GM12878 (cell line): ENCODE results near the gene ERCC1. TPM values are rescaled to one million over a fixed set of nuclear protein-coding genes. Genes with fewer than 3 reads are reported as not detected.

Experiments
- ATAC-seq: fragments of 200-7000 bp; cut with Tn5 transposase; 3 replicates; pipeline ENCODE4 v1.9.1; 2020; ENCODE audit warnings: mild to moderate bottlenecking, moderate library complexity
- BruUV-seq: library from RNA; stranded (reverse); fragments of 400-500 nt; replicated peaks from 2 replicates; lab custom pipeline; 2021; lab: Mats Ljungman, UMichigan
- CTCF ChIA-PET: fragments of 300-600 bp; sonication (Branson Sonifier 250); formaldehyde crosslinking; extraction: SDS; loops from one replicate; lab custom pipeline; 2021; ENCODE audit warnings: inconsistent platforms; lab: Yijun Ruan, JAX
- POLR2A ChIA-PET: fragments of 350-600 bp; formaldehyde crosslinking; extraction: SDS; loops from one replicate; lab custom pipeline; 2021; ENCODE audit warnings: inconsistent platforms; lab: Charles Lee
- RAD21 ChIA-PET: fragments of 300-600 bp; sonication (Branson Sonifier 250); formaldehyde crosslinking; loops from one replicate; lab custom pipeline; 2023; ENCODE audit warnings: antibody characterized with exemption; ENCODE audit not compliant: unreplicated experiment; lab: Charles Lee
- SMC1A ChIA-PET: fragments of 300-600 bp; sonication (Branson Sonifier 250); formaldehyde crosslinking; loops from one replicate; lab custom pipeline; 2023; ENCODE audit not compliant: unreplicated experiment, uncharacterized antibody; lab: Charles Lee
- DNase-seq: peaks from one replicate; pipeline ENCODE4 v3.0.0-alpha.2; 2011; ENCODE audit warnings: low read depth, low spot score
- FAIRE-seq: peaks from 3 replicates; lab custom pipeline; 2011; peaks lifted over from hg19 to GRCh38; lab: Jason Lieb, UNC
- H2AFZ ChIP-seq: 2 replicates; pipeline ENCODE4 v1.6.0; 2011; ENCODE audit warnings: low read depth, low read length, control low read depth; ENCODE audit not compliant: control insufficient read depth
- H3K27ac ChIP-seq: 2 replicates; pipeline ENCODE4 v1.5.1; 2011; ENCODE audit warnings: control low read depth; ENCODE audit not compliant: control insufficient read depth, insufficient read depth
- H3K27me3 ChIP-seq, 2 experiments: replicated peaks in 1 of 2; 2 replicates each; pipeline versions ENCODE4 v1.6.0 to v1.6.1; 2011; ENCODE audit warnings: low read length in 1 of 2; ENCODE audit not compliant: control insufficient read depth in 2 of 2, insufficient read depth in 2 of 2
- H3K36me3 ChIP-seq, 2 experiments: 2 replicates each; pipeline ENCODE4 v1.5.1; 2011; ENCODE audit warnings: low read length in 1 of 2; ENCODE audit not compliant: control insufficient read depth in 2 of 2, insufficient read depth in 2 of 2
- H3K4me1 ChIP-seq: 2 replicates; pipeline ENCODE4 v1.6.1; 2011; ENCODE audit warnings: mild to moderate bottlenecking, low read length, moderate library complexity, mixed read lengths; ENCODE audit not compliant: control insufficient read depth, insufficient read depth
- H3K4me2 ChIP-seq: 2 replicates; pipeline ENCODE4 v1.6.0; 2011; ENCODE audit warnings: control low read depth; ENCODE audit not compliant: control insufficient read depth, insufficient read depth
- H3K4me3 ChIP-seq: fragments of 200-600 bp; sonication (generic); 2 replicates; pipeline ENCODE4 v1.5.1; 2016
- H3K79me2 ChIP-seq: 2 replicates; pipeline ENCODE4 v1.6.0; 2011; ENCODE audit warnings: low read length; ENCODE audit not compliant: control insufficient read depth, insufficient read depth
- H3K9ac ChIP-seq: 2 replicates; pipeline ENCODE4 v1.8.0; 2011; ENCODE audit warnings: low read length, control low read depth, mixed read lengths; ENCODE audit not compliant: control insufficient read depth, insufficient read depth
- H3K9me3 ChIP-seq: replicated peaks from 3 replicates; pipeline ENCODE4 v1.5.1; 2011; ENCODE audit warnings: mild to moderate bottlenecking, low read length; ENCODE audit not compliant: control insufficient read depth, insufficient read depth
- H4K20me1 ChIP-seq: 2 replicates; pipeline ENCODE4 v1.6.0; 2011; ENCODE audit not compliant: control insufficient read depth, insufficient read depth
- CREM ChIP-seq: IDR thresholded peaks from 2 replicates; pipeline ENCODE4 v1.6.1; 2014; ENCODE audit warnings: antibody characterized with exemption, low read depth
- EED ChIP-seq: sonication (generic); IDR thresholded peaks from 2 replicates; pipeline ENCODE4 v1.6.1; 2016; ENCODE audit warnings: antibody characterized with exemption, low read depth
- HCFC1 ChIP-seq: fragments of 150-350 bp; IDR thresholded peaks from 2 replicates; pipeline ENCODE4 v1.6.1; 2014; ENCODE audit warnings: low read length
- HDGF ChIP-seq: fragments of 450-650 bp; IDR thresholded peaks from 2 replicates; pipeline ENCODE4 v1.6.1; 2016; ENCODE audit warnings: antibody characterized with exemption
- NFIC ChIP-seq: IDR thresholded peaks from 2 replicates; pipeline ENCODE4 v1.6.1; 2012; ENCODE audit warnings: low read depth, mild to moderate bottlenecking, inconsistent platforms, low read length, moderate library complexity
- NR2F1 ChIP-seq: fragments of 450-650 bp; conservative IDR thresholded peaks from 2 replicates; pipeline ENCODE4 v1.6.1; 2017; ENCODE audit warnings: mild to moderate bottlenecking
- SIN3A ChIP-seq: IDR thresholded peaks from 2 replicates; pipeline ENCODE4 v1.6.1; 2012; ENCODE audit warnings: low read depth, low read length, improper control_type of control experiment
- SIX5 ChIP-seq: IDR thresholded peaks from 2 replicates; pipeline ENCODE4 v1.6.1; 2011; ENCODE audit warnings: mild to moderate bottlenecking, low read depth, low read length, moderate library complexity; ENCODE audit not compliant: severe bottlenecking
- SP1 ChIP-seq: IDR thresholded peaks from one replicate; pipeline ENCODE4 v1.6.1; 2011; ENCODE audit warnings: low read depth, low read length
- WRNIP1 ChIP-seq: IDR thresholded peaks from 2 replicates; pipeline ENCODE4 v1.6.1; 2011; ENCODE audit warnings: low read depth, low read length, improper control_type of control experiment, borderline replicate concordance
- ZNF207 ChIP-seq: fragments of 450-650 bp; IDR thresholded peaks from 2 replicates; pipeline ENCODE4 v1.6.1; 2014; ENCODE audit warnings: antibody characterized with exemption, mild to moderate bottlenecking, borderline replicate concordance
- ZSCAN29 ChIP-seq: fragments of 450-650 bp; IDR thresholded peaks from 2 replicates; pipeline ENCODE4 v1.6.1; 2017; ENCODE audit warnings: mild to moderate bottlenecking, moderate library complexity
- WGBS: methylation state at CpG from one replicate; pipeline ENCODE4 v1.1.6; 2016; ENCODE audit warnings: low lambda C conversion rate; ENCODE audit not compliant: insufficient replicate concordance, insufficient coverage; ENCODE audit errors: missing lambda C conversion rate; 5-methylcytosine and 5-hydroxymethylcytosine counted together
- in situ Hi-C: fragments of 300-500 bp; cut with MboI; formaldehyde crosslinking; loops from 9 replicates; pipeline ENCODE4 v1.14.3; 2018; ENCODE audit warnings: mixed read lengths
- intact Hi-C: fragments of 100-400 bp; cut with micrococcal nuclease; formaldehyde crosslinking; loops from one replicate; pipeline ENCODE4 v1.14.2; 2022; ENCODE audit not compliant: unreplicated experiment
- polyA plus RNA-seq, 11 experiments: library from polyadenylated mRNA; depleted of rRNA in 4 of 11; unstranded in 6 of 11; stranded (reverse) in 5 of 11; fragments of >200 nt; fragmentation: Nextera tagmentation in 4 of 11; fragmentation: Illumina TruSeq in 1 of 11; extraction: Ambion mirVana in 4 of 11; extraction: Trizol in 1 of 11; gene quantifications; 1 replicate in 1 of 11; 2 replicates in 10 of 11; pipeline versions ENCODE4 v1.2.1 to v1.2.3, GENCODE V29; 2011 to 2016; ENCODE audit warnings: inconsistent platforms in 2 of 11, missing spikeins in 2 of 11, low read depth in 1 of 11
- total RNA-seq, 4 experiments: library from RNA; depleted of rRNA in 3 of 4; stranded (reverse); fragments of >200 nt in 3 of 4; fragmentation: Illumina TruSeq in 1 of 4; extraction: Trizol in 1 of 4; gene quantifications; 2 replicates each; pipeline versions ENCODE4 v1.2.1 to v1.2.3, GENCODE V29; 2013 to 2021
- TF ChIP-seq, protein P1 (sequence below): fragments of 450-650 bp; IDR thresholded peaks from 2 replicates; pipeline ENCODE4 v1.6.1; 2016; ENCODE audit warnings: mild to moderate bottlenecking
- TF ChIP-seq, protein P2 (sequence below): fragments of 450-650 bp; IDR thresholded peaks from 2 replicates; pipeline ENCODE4 v1.6.1; 2016; ENCODE audit warnings: mild to moderate bottlenecking
- TF ChIP-seq, protein P3 (sequence below): fragments of 450-650 bp; IDR thresholded peaks from 2 replicates; pipeline ENCODE4 v1.6.1; 2017; ENCODE audit warnings: mild to moderate bottlenecking, low read depth, inconsistent platforms; ENCODE audit not compliant: poor library complexity, severe bottlenecking

Gene ERCC1
- total and polyA plus RNA-seq, 10 of the 15 experiments (the other 5 are each of a cell fraction or from before 2014, with no cell fraction given): 14.7 to 104 (median 61.1) TPM

DNA sequence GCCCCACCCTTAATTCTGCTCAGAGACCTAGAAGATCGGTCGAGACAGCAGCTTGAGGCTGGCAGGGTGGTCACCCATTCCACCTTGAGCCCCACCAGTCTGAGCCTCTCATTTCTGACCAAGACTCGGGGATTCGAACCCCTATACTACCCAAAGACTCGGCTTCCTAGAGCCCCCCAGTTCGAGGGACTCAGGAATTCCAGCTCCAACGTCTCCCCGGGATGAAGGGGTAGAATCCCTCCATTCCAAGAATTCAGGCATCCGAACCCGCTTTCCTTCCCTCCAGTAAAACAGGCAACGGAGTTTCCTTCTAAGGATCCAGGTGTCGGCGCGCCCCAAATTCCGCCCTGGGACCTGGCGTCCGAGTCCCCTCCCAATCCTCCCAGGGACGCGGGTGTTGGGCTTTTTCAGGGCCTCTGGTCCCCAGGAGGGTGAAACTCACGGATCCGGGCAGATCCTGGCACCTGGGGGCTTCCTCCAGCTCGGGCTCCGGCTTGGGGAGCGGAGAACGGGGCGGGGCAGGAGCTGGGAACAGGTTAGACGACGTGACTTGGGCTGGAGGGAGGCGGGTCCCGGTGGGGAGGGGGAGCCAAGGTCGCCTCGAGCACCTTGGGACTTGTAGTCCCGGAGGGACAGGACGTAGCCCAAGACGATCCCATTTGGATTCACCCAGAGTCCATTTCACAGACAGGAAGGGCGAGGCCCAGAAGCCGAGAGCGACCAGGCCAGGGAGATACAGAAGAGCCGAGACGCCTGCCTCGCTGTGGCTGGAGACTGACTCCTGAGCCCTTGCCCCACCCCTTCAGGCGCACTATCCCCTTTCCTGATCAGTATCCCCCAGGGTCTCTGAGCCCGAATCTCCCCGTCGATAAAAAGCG is 18.9 kb downstream of the ERCC1 start, which contains the start of gene PPP1R13L:
TSS of gene PPP1R13L (minus strand) at position 513 of the 878 bp plus-strand sequence. CDS start 6,751 bp downstream, outside the sequence.
- peak within 1 kb of the TSS; percentile 95 for H2AFZ ChIP-seq
- peak within 1 kb of the TSS; percentile 76 for H3K9ac ChIP-seq
- BruUV-seq: no TSS peak
- ATAC-seq (peak; percentile 49), FAIRE-seq (peak; percentile 64), DNase-seq (peak; percentile 32)
- in situ Hi-C loops: no loop called here
- no peaks in the 10 kb centered on the region for H4K20me1 ChIP-seq
- peak within 1 kb of the TSS; percentile 98 for H3K4me3 ChIP-seq
- WGBS: 24% methylated on average over 46 of the region's 46 CpGs
- peaks cover 4% of the 10 kb centered on the region for H3K4me1 ChIP-seq
- no peaks in the 10 kb centered on the region for H3K9me3 ChIP-seq
- peaks cover 0 to 1% of the 10 kb centered on the region in 2 experiments; a peak in 2 of 4 replicates for H3K36me3 ChIP-seq
- H3K4me2 ChIP-seq: peak within 1 kb of the TSS; percentile 96
- peaks cover 7% of the 10 kb centered on the region for H3K79me2 ChIP-seq
- ChIA-PET RAD21 (interaction anchor here (0.6 to 4.8 kb wide), 9 partner anchors 15 to 364 kb away, joined by 3 to 48 read pairs (median 6); partner anchors contain the start of genes ERCC1 and SIX5), POLR2A (interaction anchor here (0.9 to 3.8 kb wide), 2 partner anchors 19 to 65 kb away, joined by 3 to 16 read pairs; partner anchors contain the start of gene ERCC1), CTCF (interaction anchor here (0.6 to 5.2 kb wide), 14 partner anchors 11 to 230 kb away, joined by 3 to 93 read pairs (median 10); partner anchors contain the start of gene ERCC1), SMC1A (interaction anchor here (0.6 to 6.2 kb wide), 7 partner anchors 8 to 236 kb away, joined by 3 to 55 read pairs (median 4); partner anchors contain the start of gene FOSB)
- peak within 1 kb of the TSS; percentile 89 for H3K27ac ChIP-seq
- intact Hi-C loops: loop anchor here (1.0 to 10.0 kb wide), 2 partner anchors 15 to 240 kb away; no protein-coding TSS in a partner anchor
- no peaks in the 10 kb centered on the region; a peak in 1 of 4 replicates for H3K27me3 ChIP-seq
- TF ChIP-seq SP1 (no peak), SIN3A (0 out of 2 replicates have a peak, but pooled peaks have one; percentile 35), NFIC (no peak), NR2F1 (peak; percentile 9; the same call in 1 of the 2 replicates), SIX5 (peak; percentile 59), HDGF (no peak; the same call in 1 of the 2 replicates), ZSCAN29 (no peak), HCFC1 (no peak), WRNIP1 (no peak), ZNF207 (0 out of 2 replicates have a peak, but pooled peaks have one; percentile 8), CREM (no peak), EED (0 out of 2 replicates have a peak, but pooled peaks have one; percentile 2)
- TF ChIP-seq, protein P1, sequence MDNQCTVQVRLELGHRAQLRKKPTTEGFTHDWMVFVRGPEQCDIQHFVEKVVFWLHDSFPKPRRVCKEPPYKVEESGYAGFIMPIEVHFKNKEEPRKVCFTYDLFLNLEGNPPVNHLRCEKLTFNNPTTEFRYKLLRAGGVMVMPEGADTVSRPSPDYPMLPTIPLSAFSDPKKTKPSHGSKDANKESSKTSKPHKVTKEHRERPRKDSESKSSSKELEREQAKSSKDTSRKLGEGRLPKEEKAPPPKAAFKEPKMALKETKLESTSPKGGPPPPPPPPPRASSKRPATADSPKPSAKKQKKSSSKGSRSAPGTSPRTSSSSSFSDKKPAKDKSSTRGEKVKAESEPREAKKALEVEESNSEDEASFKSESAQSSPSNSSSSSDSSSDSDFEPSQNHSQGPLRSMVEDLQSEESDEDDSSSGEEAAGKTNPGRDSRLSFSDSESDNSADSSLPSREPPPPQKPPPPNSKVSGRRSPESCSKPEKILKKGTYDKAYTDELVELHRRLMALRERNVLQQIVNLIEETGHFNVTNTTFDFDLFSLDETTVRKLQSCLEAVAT: peak; percentile 85; the same call in 1 of the 2 replicates
- TF ChIP-seq, protein P2, sequence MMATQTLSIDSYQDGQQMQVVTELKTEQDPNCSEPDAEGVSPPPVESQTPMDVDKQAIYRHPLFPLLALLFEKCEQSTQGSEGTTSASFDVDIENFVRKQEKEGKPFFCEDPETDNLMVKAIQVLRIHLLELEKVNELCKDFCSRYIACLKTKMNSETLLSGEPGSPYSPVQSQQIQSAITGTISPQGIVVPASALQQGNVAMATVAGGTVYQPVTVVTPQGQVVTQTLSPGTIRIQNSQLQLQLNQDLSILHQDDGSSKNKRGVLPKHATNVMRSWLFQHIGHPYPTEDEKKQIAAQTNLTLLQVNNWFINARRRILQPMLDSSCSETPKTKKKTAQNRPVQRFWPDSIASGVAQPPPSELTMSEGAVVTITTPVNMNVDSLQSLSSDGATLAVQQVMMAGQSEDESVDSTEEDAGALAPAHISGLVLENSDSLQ: 0 out of 2 replicates have a peak, but pooled peaks have one; percentile 11
- TF ChIP-seq, protein P3, sequence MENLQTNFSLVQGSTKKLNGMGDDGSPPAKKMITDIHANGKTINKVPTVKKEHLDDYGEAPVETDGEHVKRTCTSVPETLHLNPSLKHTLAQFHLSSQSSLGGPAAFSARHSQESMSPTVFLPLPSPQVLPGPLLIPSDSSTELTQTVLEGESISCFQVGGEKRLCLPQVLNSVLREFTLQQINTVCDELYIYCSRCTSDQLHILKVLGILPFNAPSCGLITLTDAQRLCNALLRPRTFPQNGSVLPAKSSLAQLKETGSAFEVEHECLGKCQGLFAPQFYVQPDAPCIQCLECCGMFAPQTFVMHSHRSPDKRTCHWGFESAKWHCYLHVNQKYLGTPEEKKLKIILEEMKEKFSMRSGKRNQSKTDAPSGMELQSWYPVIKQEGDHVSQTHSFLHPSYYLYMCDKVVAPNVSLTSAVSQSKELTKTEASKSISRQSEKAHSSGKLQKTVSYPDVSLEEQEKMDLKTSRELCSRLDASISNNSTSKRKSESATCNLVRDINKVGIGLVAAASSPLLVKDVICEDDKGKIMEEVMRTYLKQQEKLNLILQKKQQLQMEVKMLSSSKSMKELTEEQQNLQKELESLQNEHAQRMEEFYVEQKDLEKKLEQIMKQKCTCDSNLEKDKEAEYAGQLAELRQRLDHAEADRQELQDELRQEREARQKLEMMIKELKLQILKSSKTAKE: no peak
